ENCODE results near the gene MAP1A.

DNA sequence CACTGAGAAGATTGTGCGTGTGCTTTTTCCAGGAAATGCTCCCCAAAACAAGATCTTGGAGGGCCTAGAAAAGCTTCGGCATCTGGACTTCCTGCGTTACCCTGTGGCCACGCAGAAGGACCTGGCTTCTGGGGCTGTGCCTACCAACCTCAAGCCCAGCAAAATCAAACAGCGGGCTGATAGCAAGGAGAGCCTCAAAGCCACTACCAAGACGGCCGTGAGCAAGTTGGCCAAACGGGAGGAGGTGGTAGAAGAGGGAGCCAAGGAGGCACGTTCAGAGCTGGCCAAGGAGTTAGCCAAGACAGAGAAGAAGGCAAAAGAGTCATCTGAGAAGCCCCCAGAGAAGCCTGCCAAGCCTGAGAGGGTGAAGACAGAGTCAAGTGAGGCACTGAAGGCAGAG is 4.8 kb downstream of the MAP1A start:
- TF ChIP-seq, protein P1, sequence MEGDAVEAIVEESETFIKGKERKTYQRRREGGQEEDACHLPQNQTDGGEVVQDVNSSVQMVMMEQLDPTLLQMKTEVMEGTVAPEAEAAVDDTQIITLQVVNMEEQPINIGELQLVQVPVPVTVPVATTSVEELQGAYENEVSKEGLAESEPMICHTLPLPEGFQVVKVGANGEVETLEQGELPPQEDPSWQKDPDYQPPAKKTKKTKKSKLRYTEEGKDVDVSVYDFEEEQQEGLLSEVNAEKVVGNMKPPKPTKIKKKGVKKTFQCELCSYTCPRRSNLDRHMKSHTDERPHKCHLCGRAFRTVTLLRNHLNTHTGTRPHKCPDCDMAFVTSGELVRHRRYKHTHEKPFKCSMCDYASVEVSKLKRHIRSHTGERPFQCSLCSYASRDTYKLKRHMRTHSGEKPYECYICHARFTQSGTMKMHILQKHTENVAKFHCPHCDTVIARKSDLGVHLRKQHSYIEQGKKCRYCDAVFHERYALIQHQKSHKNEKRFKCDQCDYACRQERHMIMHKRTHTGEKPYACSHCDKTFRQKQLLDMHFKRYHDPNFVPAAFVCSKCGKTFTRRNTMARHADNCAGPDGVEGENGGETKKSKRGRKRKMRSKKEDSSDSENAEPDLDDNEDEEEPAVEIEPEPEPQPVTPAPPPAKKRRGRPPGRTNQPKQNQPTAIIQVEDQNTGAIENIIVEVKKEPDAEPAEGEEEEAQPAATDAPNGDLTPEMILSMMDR (IDR thresholded peaks at IDR 0.05): no peak
- TF ChIP-seq POLR2A (IDR thresholded peaks at IDR 0.05): no peak

All from testis (tissue), 2 donors.